Upper lobe of left lung (tissue), 4 donors: ENCODE data around the gene PEX14.

Experiments
- POLR2AphosphoS5 ChIP-seq, 2 donors: sonication (generic); formaldehyde crosslinking; IDR thresholded peaks; one replicate each; pipeline ENCODE4 v1.5.1; 2017; ENCODE audit warnings: antibody characterized with exemption in 2 of 2
- TF ChIP-seq, protein P1 (sequence below), 6 experiments: fragments of 450-650 bp in 4 of 6; fragments of 200-600 bp in 2 of 6; sonication (generic) in 2 of 6; IDR thresholded peaks; one replicate each; pipeline ENCODE4 v1.5.1; 2016 to 2019; ENCODE audit warnings: antibody characterized with exemption in 6 of 6

DNA sequence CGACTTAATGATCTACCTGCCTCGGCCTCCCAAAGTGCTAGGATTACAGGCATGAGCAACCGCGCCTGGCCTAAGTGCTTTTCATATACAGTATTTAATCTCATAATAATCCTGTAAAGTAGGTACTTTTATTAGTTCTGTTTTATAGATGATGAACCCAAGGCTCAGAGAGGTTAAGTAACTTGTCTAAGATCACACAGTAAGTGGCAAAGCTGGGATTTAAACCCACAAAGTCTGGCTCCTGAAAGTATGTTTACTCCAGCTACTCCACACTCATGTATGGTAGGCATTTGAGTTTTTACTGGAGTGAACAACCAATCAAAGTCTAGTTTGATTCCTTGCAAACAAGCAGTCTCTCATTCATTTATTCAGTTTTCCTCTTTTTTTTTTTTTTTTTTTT, 4.7 kb upstream of the PEX14 start:
- TF ChIP-seq, protein P1, sequence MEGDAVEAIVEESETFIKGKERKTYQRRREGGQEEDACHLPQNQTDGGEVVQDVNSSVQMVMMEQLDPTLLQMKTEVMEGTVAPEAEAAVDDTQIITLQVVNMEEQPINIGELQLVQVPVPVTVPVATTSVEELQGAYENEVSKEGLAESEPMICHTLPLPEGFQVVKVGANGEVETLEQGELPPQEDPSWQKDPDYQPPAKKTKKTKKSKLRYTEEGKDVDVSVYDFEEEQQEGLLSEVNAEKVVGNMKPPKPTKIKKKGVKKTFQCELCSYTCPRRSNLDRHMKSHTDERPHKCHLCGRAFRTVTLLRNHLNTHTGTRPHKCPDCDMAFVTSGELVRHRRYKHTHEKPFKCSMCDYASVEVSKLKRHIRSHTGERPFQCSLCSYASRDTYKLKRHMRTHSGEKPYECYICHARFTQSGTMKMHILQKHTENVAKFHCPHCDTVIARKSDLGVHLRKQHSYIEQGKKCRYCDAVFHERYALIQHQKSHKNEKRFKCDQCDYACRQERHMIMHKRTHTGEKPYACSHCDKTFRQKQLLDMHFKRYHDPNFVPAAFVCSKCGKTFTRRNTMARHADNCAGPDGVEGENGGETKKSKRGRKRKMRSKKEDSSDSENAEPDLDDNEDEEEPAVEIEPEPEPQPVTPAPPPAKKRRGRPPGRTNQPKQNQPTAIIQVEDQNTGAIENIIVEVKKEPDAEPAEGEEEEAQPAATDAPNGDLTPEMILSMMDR (IDR thresholded peaks at IDR 0.05) = no peak
- TF ChIP-seq POLR2AphosphoS5 (IDR thresholded peaks at IDR 0.05) = no peak
